Raji (cell line): Measurements from ENCODE around the gene KATNB1.
A peak's percentile ranks its signal among the peaks of the same experiment; 100 is the strongest.

Experiments used
- POLR2A ChIP-seq: IDR thresholded peaks from 2 replicates; pipeline ENCODE4 v1.6.1; 2011; ENCODE audit warnings: low read depth, low read length, control low read depth; ENCODE audit not compliant: insufficient read depth

Gene KATNB1

DNA sequence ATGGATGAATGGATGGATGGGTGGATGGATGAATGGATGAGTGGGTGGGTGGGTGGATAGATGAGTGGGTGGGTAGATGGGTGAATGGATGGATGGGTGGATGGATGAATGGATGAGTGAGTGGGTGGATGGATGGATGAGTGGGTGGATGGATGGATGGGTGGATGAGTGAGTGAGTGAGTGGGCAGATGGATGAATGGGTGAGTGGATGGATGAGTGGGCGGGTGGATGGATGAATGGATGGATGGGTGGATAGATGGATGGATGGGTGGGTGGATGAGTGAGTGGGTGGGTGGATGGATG, 6.4 kb upstream of the KATNB1 start:
- TF ChIP-seq POLR2A: no peak

DNA sequence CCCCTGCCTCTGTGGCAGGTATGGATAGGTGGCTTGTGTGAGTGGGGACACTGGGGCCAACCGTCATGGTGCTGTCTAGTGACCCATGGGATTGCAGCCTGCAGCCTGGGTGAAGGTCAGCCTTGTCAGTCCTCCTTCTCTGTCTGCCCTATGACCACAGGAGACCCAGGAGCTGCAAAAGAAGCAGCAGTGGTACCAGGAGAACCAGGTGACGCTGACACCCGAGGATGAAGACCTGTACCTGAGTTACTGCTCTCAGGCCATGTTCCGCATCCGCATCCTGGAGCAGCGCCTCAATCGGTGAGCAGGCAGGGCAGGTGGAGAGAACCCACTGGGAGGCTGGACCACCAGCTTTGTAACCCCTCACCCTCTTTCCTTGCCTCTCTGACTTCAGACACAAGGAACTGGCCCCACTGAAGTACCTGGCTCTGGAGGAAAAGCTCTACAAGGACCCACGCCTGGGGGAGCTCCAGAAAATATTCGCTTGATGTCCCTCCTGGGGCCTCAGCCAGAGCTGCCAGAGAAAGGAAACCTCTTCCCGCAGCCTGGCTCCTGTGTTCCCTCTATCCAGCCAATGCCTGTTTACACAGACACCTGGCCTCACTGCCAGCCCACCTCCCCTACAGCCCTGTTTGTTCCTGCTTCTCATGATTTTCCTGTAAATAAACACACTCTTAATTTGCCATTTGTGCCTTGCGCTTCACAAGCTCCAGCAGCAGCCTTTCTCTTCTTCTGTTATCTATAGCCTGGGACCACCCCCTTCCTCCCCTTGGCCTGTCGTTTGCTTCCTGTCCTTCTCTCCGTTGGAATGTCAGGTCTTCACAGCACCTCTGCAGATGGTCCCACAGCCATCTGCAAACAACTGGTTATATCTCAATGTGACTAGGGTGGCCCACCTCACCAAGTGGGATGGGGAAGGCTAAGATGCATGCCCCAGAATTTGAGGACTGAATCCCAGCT, 4.5 kb upstream of the KATNB1 start:
- no peak for TF ChIP-seq POLR2A

DNA sequence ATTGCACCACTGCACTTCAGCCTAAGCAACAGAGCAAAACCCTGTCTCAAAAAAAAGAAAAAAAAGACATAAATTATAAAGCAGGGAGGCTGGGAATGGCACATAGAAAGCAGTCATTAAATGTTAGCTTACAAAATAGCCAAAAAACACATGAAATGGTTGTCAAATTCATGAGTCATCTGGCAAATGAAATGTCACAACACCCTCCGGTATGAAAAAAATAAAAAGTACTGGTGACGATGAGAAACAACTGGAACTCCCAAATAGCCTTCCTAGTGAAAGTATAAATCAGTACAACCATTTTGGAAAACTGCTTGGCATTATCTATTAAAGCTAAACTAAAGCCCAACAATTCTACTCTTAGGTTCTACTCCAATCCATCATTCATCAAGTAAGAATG, 3.5 kb upstream of the KATNB1 start:
- no peak for TF ChIP-seq POLR2A

DNA sequence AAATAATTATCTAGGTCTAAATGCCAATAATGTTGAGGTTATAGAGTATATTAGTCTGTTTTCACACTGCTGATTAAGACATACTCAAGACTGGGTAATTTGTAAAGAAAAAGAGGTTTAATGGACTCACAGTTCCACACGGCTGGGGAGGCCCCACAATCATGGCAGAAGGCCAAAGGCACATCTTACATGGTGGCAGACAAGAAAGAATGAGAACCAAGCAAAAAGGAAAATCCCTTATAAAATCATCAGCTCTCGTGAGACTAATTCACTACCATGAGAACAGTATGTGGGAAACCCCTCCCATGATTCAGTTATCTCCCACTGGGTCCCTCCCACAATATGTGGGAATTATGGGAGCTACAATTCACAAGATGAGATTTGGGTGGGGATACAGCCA, 2.9 kb upstream of the KATNB1 start:
- no peak for TF ChIP-seq POLR2A

DNA sequence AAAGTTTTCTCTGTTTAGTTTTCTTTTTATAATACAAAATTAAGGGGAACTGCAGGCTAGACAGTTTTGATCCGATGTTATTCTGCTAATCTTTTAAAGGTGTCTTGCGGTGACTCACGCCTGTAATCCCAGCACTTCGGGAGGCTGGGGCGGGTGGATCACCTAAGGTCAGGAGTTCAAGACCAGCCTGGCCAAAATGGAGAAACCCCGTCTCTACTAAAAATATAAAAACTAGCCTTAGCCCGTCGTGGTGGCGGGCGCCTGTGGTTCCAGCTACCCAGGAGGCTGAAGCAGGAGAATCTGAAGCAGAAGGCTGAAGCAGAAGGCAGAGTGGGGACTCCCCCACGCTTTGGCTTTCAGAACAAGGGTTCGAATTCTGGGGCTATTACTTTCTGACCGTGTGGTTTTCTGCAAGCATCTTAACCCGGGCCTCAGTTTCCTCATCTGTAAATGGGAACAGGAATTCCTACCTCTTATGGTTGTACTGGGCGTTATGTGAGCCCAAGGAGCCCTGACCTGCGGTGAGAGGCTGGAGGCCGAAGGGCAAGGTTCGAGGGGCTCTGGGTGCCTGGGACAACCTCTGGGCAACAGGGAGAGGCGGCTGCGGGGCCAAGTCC, 1.2 kb upstream of the KATNB1 start:
- TF ChIP-seq POLR2A: no peak

DNA sequence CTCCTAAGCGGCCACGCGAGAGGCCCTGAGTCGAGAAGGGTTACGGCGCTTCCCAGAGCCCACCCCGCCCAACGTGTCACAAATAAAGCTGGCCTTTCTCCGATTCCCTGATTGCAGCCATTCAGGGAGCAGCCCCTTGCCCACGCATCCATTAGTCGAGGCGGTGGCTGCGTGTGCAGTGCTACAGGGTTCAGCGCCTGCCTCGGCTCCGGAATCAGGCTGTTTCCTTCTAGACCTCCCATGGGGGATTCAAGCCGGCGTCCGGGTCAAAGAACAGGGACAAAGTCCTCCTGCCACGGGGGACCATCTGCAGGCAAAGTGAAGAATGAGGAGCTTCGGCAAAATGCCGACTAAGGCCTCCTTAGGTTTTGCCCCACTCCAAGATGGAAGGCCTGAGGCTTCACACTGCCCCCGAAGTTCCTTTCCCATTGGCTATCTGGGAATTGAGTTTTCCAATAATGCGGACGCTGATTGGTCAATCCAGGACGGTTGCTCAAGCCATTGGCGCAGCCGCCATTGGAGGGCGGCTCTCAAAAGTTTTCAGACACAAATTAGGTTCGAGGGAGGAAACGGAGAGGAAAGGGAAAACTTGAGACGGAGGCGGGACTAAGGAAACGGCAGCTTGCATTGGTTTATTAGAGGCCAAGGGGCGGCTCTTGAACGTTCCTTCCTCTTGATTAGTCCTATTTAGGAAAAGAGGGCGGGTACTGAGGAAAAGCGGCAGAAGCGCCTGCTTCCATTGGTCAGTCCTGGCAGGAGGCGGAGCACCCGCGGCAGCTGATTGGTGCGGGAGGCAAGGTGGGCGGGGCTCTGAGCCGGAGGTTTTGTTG, 430 bp upstream of the KATNB1 start:
- peak; percentile 49; the same call in 1 of the 2 replicates for TF ChIP-seq POLR2A

DNA sequence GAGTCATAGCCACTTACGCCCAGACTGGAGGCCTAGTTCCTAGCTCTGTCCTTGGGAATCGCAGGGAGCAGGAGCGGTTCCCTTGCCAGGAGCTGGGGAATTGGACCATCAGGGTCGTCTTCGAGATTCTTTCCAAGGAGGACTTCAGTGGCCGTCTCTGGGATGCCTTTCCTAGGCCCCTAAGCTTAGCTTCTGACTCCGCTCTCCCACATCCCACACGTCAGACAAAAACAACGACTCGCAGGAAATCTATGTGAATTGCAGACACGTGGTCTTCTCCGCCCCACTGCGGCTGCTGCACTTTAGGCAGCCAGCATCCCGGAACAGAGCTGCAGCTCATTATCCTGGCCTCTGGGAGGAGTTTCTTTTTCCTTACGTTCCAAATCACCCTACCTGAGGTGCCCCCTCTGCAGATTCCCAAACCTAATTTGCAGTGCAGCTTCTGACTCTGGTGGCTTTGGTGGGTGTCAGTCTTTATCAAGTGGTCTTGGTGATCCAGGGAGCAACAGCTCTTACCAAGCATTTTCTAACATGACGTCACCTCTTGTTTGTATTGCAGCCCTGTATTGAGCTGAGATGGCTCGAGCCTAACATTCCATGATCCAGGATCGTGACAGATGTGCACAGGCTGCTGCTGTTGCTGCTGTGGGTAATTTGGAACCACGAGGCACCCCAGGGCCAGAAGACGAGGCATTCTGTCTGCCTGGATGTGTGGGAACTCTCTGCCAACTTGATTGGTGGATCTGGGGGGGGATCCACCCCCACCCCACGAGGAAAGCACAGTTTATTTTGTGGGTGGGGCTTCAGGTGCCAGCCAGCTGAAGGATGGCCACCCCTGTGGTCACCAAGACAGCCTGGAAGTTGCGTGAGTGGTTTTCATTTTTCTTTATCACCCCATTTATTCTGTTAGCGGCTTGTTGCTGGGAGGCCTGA, 1.1 kb downstream of the KATNB1 start:
- TF ChIP-seq POLR2A: no peak

DNA sequence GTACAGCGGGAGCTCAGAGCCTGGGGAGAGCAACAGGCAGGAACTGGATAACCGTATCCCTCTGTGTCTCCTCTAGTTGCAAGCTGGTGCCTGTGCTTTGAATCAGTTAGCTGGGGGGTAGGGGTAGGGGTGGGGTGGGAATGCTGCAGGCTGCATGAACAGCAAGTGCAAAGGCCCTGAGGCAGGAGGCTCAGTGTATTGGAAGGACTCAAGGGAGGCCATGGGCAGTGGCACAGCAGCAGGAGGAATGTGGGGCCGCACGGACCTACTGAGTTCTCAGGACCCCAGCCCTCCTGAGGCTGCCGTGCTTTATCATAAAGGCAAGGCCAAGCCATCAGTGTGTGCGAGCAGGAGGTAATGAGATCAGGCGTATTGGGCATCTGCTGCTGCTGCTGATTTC, 3.3 kb downstream of the KATNB1 start:
- no peak for TF ChIP-seq POLR2A

DNA sequence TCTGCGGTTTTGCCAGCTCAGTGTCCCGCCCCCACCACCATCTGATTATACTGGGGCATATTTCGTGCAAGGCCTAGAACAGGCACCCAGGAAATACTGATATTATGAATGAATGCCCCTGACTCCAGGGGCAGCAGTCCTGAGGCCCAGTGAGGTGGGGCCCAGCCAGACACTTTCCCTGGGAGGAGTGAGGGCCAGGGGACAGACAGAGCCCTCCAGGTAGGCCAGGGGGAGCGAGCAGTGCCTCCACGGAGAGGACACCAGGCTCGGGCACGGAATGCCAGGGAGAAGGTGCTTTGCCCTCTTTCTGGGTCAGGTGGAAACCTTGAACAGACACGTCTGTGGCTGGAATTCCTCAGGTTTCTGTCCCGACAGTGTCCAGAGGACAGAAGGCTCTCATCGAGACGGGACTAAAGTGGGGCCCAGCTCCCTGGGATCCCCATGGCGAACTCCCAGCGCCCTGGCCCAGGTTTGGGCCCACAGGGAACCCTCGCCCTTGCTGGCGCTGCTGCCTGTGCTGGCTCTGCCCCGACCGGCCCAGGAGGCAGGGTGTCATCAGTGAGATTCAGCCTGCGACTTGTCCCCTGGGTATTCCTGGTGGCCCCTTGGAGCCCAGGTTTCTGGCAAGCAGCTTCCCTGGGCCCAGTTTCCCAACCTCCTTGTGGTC, 4.3 kb downstream of the KATNB1 start:
- TF ChIP-seq POLR2A: no peak

DNA sequence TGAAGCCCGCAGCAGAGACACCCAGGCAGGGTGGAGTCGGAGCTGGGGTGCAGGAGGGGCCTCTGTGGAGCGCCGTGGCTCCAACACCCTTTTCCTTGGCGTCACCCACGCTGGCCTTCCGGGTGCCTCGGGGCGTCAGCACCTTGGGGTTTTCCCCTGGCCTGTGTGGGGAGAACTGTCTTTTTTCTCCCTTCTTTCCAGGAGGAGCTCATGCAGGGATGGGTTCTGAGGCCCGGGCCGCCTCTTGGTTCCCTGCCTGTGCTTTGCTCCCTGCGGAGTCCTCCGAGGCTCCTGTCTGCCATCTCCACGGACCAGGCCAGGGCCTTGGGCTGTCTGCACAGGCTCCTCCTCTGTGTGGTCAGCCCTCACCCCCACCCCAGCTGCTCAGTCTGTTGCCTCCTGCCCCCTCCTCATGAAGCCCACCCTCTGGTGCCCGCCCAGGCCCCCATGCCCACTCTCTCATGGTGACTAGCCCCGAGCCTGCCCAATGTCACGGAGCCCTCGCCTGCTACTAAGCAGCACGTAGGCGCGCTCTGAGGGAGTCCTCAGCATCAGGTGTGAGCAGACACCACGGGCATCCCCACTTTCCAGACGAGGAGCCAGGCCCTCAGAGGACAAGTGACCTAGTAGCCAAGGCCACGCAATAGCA, 5.0 kb downstream of the KATNB1 start:
- TF ChIP-seq POLR2A: no peak

DNA sequence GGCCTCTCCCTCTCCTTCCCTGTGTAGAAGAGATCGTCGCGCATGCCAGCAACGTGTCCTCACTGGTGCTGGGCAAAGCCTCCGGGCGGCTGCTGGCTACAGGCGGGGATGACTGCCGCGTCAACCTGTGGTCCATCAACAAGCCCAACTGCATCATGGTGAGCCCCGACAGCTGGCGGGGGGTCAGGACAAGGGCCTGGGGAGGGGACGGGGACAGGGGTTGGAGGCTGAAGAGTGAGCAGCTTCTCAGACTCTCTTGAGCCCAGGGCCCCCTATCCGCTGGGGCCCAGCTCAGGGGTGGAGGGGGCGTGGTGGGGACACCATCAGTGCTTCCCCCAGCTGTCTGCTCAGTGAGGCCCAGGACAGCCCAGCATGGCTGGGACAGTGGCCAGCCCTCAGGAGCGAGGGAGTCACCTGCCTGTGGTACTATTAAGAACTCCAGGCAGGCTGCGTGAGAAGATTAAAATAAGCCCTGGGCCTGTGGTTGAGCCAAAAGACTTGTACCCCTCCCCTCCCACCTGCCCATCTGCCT, 6.2 kb downstream of the KATNB1 start:
- no peak for TF ChIP-seq POLR2A

DNA sequence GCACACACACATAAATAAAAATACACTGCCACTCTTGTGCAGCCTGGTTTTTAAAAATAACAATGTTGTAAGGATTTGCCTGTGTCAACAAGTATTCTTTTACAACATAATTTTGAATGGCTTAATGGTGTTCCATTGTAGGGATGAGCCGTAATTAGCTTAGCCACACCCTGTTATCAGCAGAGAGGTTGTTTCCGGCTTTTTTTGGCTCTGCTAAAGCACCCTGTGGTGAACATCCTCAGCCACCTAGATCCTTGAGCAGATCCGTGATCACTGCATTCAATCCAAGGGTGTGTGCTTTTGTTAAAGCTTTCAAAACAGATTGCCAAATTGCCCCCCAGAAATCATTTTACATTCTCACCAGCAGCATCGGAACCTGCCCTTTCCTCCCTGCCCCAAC, 7.0 kb downstream of the KATNB1 start:
- TF ChIP-seq POLR2A: no peak

DNA sequence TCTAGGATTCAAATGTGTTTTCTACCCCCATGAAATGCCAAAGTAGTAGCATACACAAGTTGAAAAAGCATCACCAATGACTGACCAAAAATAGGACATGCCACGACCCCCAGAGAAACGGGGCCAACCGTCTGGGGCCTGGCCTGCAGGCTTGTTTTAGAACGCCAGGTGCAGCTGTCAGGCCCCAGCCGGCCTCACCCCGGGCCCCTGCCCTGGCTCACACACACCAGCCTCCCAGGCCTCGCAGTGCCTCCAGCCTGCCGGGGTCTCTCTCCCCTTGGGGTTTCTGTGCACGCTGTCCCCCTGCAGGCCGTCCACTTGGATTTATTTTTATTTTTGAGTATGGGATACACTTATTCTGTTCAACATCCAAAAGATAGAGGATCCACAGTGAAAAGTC, 7.9 kb downstream of the KATNB1 start:
- TF ChIP-seq POLR2A: no peak
